GM12872 (cell line): ENCODE data around the gene TAF6L.

Experiments used
- TF ChIP-seq, protein P1 (sequence below): IDR thresholded peaks from 3 replicates; pipeline ENCODE4 v1.5.1; 2011; ENCODE audit warnings: low read depth, mild to moderate bottlenecking, low read length, moderate library complexity; ENCODE audit not compliant: insufficient read depth

The TAF6L gene

DNA sequence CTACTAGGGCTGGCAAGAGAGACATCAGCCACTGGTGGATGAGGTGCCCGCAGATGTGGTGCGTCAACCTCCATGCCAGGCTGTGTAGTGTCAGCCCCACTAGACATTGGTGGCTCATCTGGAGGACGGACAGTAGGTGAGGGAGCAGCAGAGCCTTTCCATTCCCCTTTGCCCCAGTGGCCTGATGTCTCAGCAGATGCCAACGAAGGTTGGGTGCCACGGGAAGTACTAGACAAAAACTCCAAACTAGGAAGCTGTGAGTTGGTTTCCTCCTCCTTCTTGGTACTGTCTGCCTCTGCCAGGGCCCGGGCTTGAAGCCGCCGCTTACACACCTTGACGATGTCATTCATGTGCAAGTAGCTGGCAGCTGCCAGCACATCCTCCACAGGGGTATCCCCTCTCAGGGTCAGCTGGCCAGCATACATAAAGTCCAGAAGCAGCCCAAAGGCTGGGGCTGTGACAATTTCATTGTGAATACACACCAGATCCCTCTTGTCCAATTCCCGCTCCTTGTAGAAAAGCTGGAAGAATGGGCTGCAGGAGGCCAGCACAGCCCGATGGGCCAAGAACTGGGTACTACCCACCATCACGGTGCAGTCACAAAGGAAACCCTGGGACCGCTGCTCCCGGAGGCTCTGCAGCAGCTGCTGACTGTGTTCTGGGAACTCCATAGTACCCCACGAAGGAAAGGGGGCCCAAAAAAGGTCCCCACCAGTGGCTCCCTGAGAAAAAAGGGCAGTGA lies 18.0 kb upstream of the TAF6L start:
- TF ChIP-seq, protein P1, sequence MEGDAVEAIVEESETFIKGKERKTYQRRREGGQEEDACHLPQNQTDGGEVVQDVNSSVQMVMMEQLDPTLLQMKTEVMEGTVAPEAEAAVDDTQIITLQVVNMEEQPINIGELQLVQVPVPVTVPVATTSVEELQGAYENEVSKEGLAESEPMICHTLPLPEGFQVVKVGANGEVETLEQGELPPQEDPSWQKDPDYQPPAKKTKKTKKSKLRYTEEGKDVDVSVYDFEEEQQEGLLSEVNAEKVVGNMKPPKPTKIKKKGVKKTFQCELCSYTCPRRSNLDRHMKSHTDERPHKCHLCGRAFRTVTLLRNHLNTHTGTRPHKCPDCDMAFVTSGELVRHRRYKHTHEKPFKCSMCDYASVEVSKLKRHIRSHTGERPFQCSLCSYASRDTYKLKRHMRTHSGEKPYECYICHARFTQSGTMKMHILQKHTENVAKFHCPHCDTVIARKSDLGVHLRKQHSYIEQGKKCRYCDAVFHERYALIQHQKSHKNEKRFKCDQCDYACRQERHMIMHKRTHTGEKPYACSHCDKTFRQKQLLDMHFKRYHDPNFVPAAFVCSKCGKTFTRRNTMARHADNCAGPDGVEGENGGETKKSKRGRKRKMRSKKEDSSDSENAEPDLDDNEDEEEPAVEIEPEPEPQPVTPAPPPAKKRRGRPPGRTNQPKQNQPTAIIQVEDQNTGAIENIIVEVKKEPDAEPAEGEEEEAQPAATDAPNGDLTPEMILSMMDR, result no peak

DNA sequence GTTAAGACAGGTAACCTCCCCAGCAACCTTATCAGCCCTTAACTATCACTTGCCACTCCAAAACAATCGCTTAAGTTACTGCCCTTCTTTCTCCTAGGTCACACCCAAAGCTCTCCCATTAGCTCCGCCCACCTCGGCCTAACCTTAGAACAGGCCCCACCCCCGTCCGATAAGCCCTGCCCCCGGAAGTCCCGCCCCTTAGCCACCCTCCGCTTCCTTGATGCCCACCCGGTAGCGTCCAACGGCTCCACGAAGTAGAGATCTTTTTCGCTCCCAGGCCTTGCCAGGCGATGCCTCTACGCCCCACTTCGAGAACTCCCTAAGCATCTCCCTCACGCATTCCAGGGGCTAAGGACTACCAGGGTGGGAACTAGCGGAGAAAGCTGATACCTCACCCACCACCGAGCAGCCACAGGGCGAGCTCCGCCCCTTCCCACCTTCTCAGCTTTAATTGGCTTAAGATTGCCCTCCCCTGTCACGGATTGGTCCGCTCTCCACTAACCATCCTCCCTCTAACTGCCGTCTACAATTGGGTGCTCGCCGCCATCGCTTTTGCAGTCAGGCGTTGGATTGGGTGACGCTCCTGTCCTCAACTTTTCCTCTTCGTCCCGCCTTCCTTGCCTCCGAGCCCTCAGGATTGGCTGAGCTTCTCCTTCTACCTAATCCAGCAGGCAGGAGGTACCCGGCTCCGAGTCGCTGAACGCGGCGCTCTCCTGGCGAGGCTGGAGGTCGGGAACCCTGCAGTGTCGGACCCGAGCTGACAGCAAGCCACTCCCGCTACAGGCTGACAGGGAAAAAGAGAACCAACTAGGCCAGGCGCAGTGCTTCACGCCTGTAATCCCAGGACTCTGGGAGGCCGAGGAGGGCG lies 17.2 kb upstream of the TAF6L start, which contains the start of gene ZBTB3:
Gene ZBTB3 (minus strand): TSS at position 425 of the 868 bp plus-strand sequence. CDS start 496 bp downstream, outside the sequence.
- TF ChIP-seq, protein P1, result no peak

DNA sequence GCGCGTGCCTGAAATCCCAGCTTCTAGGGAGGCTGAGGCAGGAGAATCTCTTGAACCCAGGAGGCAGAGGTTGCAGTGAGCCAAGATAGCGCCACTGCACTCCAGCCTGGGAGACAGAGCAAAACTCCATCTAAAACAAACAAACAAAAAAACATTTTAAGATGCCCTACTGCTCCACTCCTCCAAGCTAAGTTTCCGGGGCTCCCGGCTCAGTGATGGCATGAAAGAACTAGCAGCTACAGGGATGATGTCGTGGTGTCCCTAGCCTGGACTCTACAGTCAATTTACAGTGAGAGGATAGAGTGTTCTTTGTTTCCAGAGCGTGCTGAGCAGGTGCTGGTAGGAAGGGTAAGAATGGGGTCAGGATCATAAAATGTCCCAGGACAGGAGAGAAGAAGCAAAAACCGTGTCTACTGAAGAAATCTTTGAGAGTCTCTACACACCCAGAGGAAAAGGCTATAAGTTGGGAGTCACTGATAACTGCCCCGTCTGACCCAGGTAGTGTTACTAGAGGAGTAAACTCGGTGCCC lies 16.0 kb upstream of the TAF6L start:
- TF ChIP-seq, protein P1, result no peak

DNA sequence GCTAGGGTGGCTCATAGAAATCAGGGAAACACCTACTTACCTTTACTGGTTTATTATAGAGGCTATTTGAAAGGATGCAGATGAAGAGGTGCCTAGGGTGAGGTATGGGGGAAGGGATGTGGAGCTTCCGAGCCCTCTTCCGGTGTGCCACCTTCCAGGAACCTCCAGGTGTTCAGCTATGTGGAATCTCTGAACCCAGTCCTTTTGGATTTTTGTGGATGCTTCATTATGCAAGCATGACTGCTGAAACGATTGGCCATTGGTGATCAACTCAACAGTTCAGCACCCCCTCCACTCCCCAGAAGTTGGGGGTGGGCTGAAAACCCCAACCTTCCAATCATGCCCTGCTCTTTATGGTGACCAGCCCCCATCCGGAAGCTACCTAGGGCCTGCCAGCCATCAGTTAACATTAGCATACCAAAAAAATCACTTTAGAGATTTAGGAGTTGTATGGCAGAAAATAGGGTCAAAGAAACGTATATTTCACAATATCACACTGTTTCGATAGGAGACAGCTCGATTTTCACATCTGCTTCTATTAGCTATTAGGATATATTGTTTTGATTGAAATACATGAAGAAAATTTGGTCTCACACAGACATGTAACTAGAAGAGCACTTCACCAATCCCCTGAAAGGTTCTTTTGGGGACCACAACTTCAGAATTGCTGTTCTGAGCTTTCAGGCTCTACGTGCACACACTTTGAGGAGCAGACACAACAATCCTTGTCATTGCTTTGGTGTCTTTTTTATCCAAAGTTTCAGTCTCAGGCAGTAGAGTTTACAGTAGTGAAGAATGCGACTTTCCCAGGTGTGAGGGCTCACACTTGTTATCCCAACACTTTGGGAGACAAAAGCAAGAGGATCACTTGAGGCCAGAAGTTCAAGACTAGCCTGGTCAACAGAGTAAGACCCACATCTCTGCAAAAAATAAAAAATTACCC lies 13.1 kb upstream of the TAF6L start:
- TF ChIP-seq, protein P1, result no peak

DNA sequence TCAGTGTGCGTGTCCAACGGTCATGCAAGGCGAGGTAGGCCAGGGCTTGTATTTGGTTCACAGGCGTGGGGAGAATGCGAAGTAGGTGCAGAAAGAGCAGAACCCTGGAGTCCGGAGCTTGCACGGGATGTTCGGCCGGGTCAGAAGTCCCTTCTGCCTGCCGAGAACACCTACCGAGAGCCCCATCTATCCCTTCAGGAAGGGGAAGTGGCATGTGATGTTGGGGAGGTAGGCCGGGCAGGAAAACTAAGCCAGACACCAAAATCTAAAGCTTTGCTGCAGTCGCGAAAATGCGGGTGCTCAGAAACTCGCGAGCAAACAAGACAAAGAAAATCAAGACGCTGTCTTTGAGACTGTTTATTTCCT lies 435 bp upstream of the TAF6L start:
- TF ChIP-seq, protein P1, result no peak

DNA sequence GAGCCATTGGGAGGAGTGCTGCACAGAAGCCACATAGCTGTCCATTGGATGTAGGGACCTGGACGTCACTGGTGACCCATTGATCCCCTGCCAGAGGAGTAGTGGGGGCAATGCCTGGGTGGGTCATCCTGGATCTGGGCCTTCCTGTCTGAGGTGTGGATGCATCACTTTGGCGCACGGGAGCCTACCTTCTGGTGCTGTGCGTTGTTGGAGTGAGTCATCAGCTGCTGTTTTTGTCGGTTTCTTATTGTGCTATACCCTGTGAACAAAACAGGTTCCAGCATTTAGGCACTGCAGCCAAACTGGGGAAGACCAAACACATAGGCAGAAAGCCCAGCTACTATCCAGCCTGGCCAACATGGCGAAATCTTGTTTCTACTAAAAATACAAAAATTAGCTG lies 3.2 kb downstream of the TAF6L start:
- TF ChIP-seq, protein P1, result no peak
